Measurements from ENCODE around the gene NCEH1. TPM values are rescaled to one million over a fixed set of nuclear protein-coding genes. Genes with fewer than 3 reads are reported as not detected.
"Not testable (repeated sequence)": the region's sequence is repeated elsewhere in the genome, so short reads cannot be mapped to it uniquely, and the experiment has no call there.

Gene NCEH1
- total and polyA plus RNA-seq, 2 of the 4 experiments (the other 2 are of a cell fraction): 22.3 to 23.3 TPM

DNA sequence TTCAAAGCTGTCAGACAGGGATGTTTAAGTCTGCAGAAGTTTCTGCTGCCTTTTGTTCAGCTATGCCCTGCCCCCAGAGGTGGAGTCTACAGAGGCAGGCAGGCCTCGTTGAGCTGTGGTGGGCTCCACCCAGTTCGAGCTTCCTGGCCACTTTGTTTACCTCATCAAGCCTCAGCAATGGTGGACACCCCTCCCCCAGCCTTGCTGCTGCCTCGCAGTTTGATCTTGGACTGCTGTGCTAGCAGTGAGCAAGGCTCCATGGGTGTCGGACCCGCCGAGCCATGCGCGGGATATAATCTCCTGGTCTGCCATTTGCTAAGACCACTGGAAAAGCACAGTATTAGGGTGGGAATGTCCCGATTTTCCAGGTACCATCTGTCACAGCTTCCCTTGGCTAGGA, 45.4 kb downstream of the NCEH1 start:
- intact Hi-C loops (cut with micrococcal nuclease): loop anchor here (5.0 kb wide), 1 partner anchor 318 kb away; no protein-coding TSS in a partner anchor
- POLR2A ChIA-PET (ENCODE audit: unreplicated experiment): not testable (repeated sequence)

GRCh38 chr3:172660421-172660820, 50.4 kb downstream of the NCEH1 start:
- H3K4me2 ChIP-seq (ENCODE audit: low read depth, low read length); H3K9me3 ChIP-seq (ENCODE audit: control insufficient read depth, insufficient read depth, low read length); H3K56ac ChIP-seq (ENCODE audit: extremely low read depth, insufficient read depth, low read length); H3K9me1 ChIP-seq (ENCODE audit: insufficient read depth, low read length); BruUV-seq (replicated peaks); intact Hi-C loops (cut with micrococcal nuclease); H3K14ac ChIP-seq (replicated peaks; ENCODE audit: low read depth, low read length); POLR2A ChIA-PET (ENCODE audit: unreplicated experiment); H4K91ac ChIP-seq (ENCODE audit: insufficient read depth, low read depth, low read length); H3K4ac ChIP-seq (ENCODE audit: low read depth, low read length); H2AK9ac ChIP-seq (replicated peaks; ENCODE audit: low read depth, low read length, poor library complexity); H2BK15ac ChIP-seq (ENCODE audit: low read depth, low read length); dilution Hi-C loops (cut with HindIII; ENCODE audit: low sequenced_read_pairs, unreplicated experiment); H3K9ac ChIP-seq (ENCODE audit: low read depth, low read length); H4K5ac ChIP-seq (ENCODE audit: low read depth, low read length); H2AK5ac ChIP-seq (ENCODE audit: low read depth, low read length); H2BK20ac ChIP-seq (ENCODE audit: low read depth, low read length); H3K27me3 ChIP-seq (ENCODE audit: control insufficient read depth, insufficient read depth, low read length); DNase-seq; H3K23ac ChIP-seq (ENCODE audit: low read depth, low read length); H4K20me1 ChIP-seq (ENCODE audit: insufficient read depth, low read length); H3K4me3 ChIP-seq (ENCODE audit: insufficient read depth, low read depth, low read length); ATAC-seq (ENCODE audit: low read depth); H3K36me3 ChIP-seq (ENCODE audit: control insufficient read depth, insufficient read depth, low read length); H4K8ac ChIP-seq (ENCODE audit: low read depth in 2 of 2, low read length in 2 of 2); H2BK5ac ChIP-seq (ENCODE audit: low read depth, low read length, poor library complexity, severe bottlenecking); H3K27ac ChIP-seq (ENCODE audit: insufficient read depth, low read length); CTCF ChIA-PET; H2AFZ ChIP-seq (replicated peaks; ENCODE audit: low read length, poor library complexity); H3K18ac ChIP-seq (ENCODE audit: low read depth, low read length): not testable (repeated sequence)
- H3K4me1 ChIP-seq (ENCODE audit: control insufficient read depth, insufficient read depth, low read length): peaks cover 13% of the 10 kb centered on the region
- H2BK120ac ChIP-seq (ENCODE audit: low read depth, low read length): 0 out of 2 replicates have a peak overlapping the region, but pooled peaks have one; percentile 8
- no CpG with 5 or more reads among the region's 1 CpG for WGBS, 2 experiments (ENCODE audit: extremely low coverage in 2 of 2, insufficient read length in 1 of 2)
- in situ Hi-C loops (cut with MboI; ENCODE audit: low sequenced_read_pairs): loop anchor here (10.0 kb wide), 1 partner anchor 296 kb away; no protein-coding TSS in a partner anchor
- peaks cover 22 to 33% of the 10 kb centered on the region in 2 experiments for H3K79me1 ChIP-seq (ENCODE audit: low read depth in 1 of 2, low read length in 2 of 2)

More for the DNA sequence above, 45.4 kb downstream of the NCEH1 start:
- H3K79me1 ChIP-seq (ENCODE audit: low read depth in 1 of 2, low read length in 2 of 2): peaks cover 22 to 35% of the 10 kb centered on the region in 2 experiments
- H2AFZ ChIP-seq (replicated peaks; ENCODE audit: low read length, poor library complexity); H3K14ac ChIP-seq (replicated peaks; ENCODE audit: low read depth, low read length); H3K56ac ChIP-seq (ENCODE audit: extremely low read depth, insufficient read depth, low read length); ATAC-seq (ENCODE audit: low read depth); H2BK15ac ChIP-seq (ENCODE audit: low read depth, low read length); H3K9ac ChIP-seq (ENCODE audit: low read depth, low read length); H3K18ac ChIP-seq (ENCODE audit: low read depth, low read length); H2BK20ac ChIP-seq (ENCODE audit: low read depth, low read length); H3K27ac ChIP-seq (ENCODE audit: insufficient read depth, low read length); H3K4me3 ChIP-seq (ENCODE audit: insufficient read depth, low read depth, low read length); H2BK5ac ChIP-seq (ENCODE audit: low read depth, low read length, poor library complexity, severe bottlenecking); dilution Hi-C loops (cut with HindIII; ENCODE audit: low sequenced_read_pairs, unreplicated experiment); H4K20me1 ChIP-seq (ENCODE audit: insufficient read depth, low read length); H2AK5ac ChIP-seq (ENCODE audit: low read depth, low read length); H3K4me2 ChIP-seq (ENCODE audit: low read depth, low read length); H3K4ac ChIP-seq (ENCODE audit: low read depth, low read length); H4K8ac ChIP-seq (ENCODE audit: low read depth in 2 of 2, low read length in 2 of 2); H4K5ac ChIP-seq (ENCODE audit: low read depth, low read length); CTCF ChIA-PET; H3K27me3 ChIP-seq (ENCODE audit: control insufficient read depth, insufficient read depth, low read length); H3K9me3 ChIP-seq (ENCODE audit: control insufficient read depth, insufficient read depth, low read length); H3K4me1 ChIP-seq (ENCODE audit: control insufficient read depth, insufficient read depth, low read length); H3K23ac ChIP-seq (ENCODE audit: low read depth, low read length); H3K9me1 ChIP-seq (ENCODE audit: insufficient read depth, low read length); DNase-seq; BruUV-seq (replicated peaks); H3K36me3 ChIP-seq (ENCODE audit: control insufficient read depth, insufficient read depth, low read length); H2AK9ac ChIP-seq (replicated peaks; ENCODE audit: low read depth, low read length, poor library complexity); H2BK120ac ChIP-seq (ENCODE audit: low read depth, low read length); H4K91ac ChIP-seq (ENCODE audit: insufficient read depth, low read depth, low read length): not testable (repeated sequence)
- 100% methylated on average over 3 of the region's 9 CpGs; no CpG with 5 or more reads in 1 of the 2 experiments for WGBS, 2 experiments (ENCODE audit: extremely low coverage in 2 of 2, insufficient read length in 1 of 2)
- in situ Hi-C loops (cut with MboI; ENCODE audit: low sequenced_read_pairs): loop anchor here (10.0 kb wide), 1 partner anchor 301 kb away; no protein-coding TSS in a partner anchor

All from IMR-90 (cell line).